ENCODE measurements around the gene NPM3. TPM values are rescaled to one million over a fixed set of nuclear protein-coding genes. Genes with fewer than 3 reads are reported as not detected.
A peak's percentile ranks its signal among the peaks of the same experiment; 100 is the strongest.

Gene NPM3
- total and polyA plus RNA-seq, 2 of the 13 experiments (the other 11 are each of a cell fraction or from before 2014, with no cell fraction given): 47.6 to 129 TPM

GRCh38 chr10:101818119-101818871 lies 35.0 kb upstream of the NPM3 start, which contains the start of gene OGA (continued):
- TF ChIP-seq HIC2 (CRISPR knock-in tag; IDR thresholded peaks at IDR 0.05; ENCODE audit: low read depth) (peak; percentile 72; the same call in 1 of the 2 replicates), FOSL2 (CRISPR knock-in tag; IDR thresholded peaks at IDR 0.05) (no peak; the same call in 1 of the 2 replicates), TRIM22 (IDR thresholded peaks at IDR 0.05) (no peak), DBP (CRISPR knock-in tag; IDR thresholded peaks at IDR 0.05; ENCODE audit: not compliant biosample characterization) (no peak), ELK4 (CRISPR knock-in tag; IDR thresholded peaks at IDR 0.05; ENCODE audit: borderline replicate concordance) (no peak), MAFF (IDR thresholded peaks at IDR 0.05; ENCODE audit: low read depth, low read length) (no peak), LRRFIP1 (CRISPR knock-in tag; conservative IDR thresholded peaks at IDR 0.05) (no peak), DZIP1 (CRISPR knock-in tag; IDR thresholded peaks at IDR 0.05) (no peak)

All from HepG2 (cell line).